Colonic mucosa (tissue), 4 donors: ENCODE measurements around the gene PDIA6. TPM values are rescaled to one million over a fixed set of nuclear protein-coding genes. Genes with fewer than 3 reads are reported as not detected.

ENCODE experiments used
- DNase-seq: peaks from one replicate; pipeline ENCODE4 v3.0.0-alpha.2; 2020
- H3K27ac ChIP-seq: fragments of 200-600 bp; one replicate; pipeline ENCODE4 v1.8.0; 2021
- H3K27me3 ChIP-seq: fragments of 200-600 bp; one replicate; pipeline ENCODE4 v1.8.0; 2021
- H3K36me3 ChIP-seq: fragments of 200-600 bp; one replicate; pipeline ENCODE4 v1.8.0; 2021
- H3K4me1 ChIP-seq: fragments of 200-600 bp; one replicate; pipeline ENCODE4 v1.8.0; 2021; ENCODE audit warnings: mild to moderate bottlenecking
- H3K4me3 ChIP-seq: fragments of 200-600 bp; one replicate; pipeline ENCODE4 v1.8.0; 2021
- H3K9ac ChIP-seq, 2 donors: one replicate each; pipeline ENCODE4 v1.7.0; 2013; ENCODE audit warnings: control low read depth in 2 of 2, low read depth in 2 of 2, low read length in 2 of 2
- H3K9me3 ChIP-seq: fragments of 200-600 bp; one replicate; pipeline ENCODE4 v1.8.0; 2021
- CTCF ChIP-seq: fragments of 200-600 bp; IDR thresholded peaks from one replicate; pipeline ENCODE4 v1.8.0; 2022; ENCODE audit warnings: antibody characterized with exemption, mild to moderate bottlenecking
- intact Hi-C: fragments of 100-400 bp; cut with DNase I; formaldehyde crosslinking; loops from one replicate; pipeline ENCODE4 v1.14.1; 2022
- total RNA-seq, 2 donors: library from RNA; stranded (reverse); fragmentation: NEBNext Ultra II Directional in 1 of 2; extraction: Animal tissue kit (Norgen Biotek cat#: 25700) in 1 of 2; gene quantifications; one replicate each; pipeline ENCODE4 v1.2.1, GENCODE V29; 2021
- donor health status: healthy.
- donor health status: DM: no; HTN: no; CAD: no.
- donor health status: DM: no; HTN: no; CAD: no.

Gene PDIA6
- total RNA-seq, 2 donors from 2014 or later: 180 to 347 TPM

GRCh38 chr2:10774394-10774793, 38.2 kb downstream of the PDIA6 start:
- TF ChIP-seq CTCF: no peak
- Histone ChIP-seq H3K27me3 (no peaks in the 10 kb centered on the region), H3K27ac (no peak overlapping the region), H3K9ac (no peak overlapping the region), H3K36me3 (no peaks in the 10 kb centered on the region), H3K4me3 (no peak overlapping the region), H3K4me1 (no peaks in the 10 kb centered on the region), H3K9me3 (no peaks in the 10 kb centered on the region)
- intact Hi-C loops: no loop called here
- DNase-seq: no peak

DNA sequence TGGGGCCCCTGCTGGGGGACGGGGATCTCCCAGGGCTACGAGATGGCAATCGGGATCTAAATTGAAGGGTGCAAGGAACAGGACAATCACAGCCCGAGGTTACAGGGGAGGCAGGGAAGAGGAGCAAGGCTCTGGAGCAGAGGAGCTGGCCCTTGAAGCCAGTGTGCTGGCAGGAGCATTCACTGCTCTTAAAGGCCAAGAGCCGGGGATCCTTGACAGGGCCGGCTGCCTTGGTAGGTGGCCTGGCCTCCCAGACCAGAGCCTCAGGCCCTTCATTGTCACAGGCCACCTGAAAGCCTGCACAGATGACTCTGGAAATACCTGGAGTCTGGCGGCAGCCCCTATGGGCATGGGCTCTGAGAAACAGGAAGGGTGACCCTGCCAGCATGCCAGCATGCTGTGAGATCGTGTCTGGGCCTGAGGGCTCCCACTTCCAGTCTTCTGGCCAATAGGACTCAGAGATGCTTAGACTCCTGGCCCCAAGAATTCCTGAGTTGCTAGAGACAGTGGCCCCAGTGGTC, 38.7 kb downstream of the PDIA6 start:
- Histone ChIP-seq H3K4me3 (no peak overlapping the region), H3K9me3 (no peaks in the 10 kb centered on the region), H3K27me3 (no peaks in the 10 kb centered on the region), H3K9ac (no peak overlapping the region), H3K4me1 (no peaks in the 10 kb centered on the region), H3K27ac (no peak overlapping the region), H3K36me3 (no peaks in the 10 kb centered on the region)
- no peak for DNase-seq
- no peak for TF ChIP-seq CTCF
- intact Hi-C loops: no loop called here

DNA sequence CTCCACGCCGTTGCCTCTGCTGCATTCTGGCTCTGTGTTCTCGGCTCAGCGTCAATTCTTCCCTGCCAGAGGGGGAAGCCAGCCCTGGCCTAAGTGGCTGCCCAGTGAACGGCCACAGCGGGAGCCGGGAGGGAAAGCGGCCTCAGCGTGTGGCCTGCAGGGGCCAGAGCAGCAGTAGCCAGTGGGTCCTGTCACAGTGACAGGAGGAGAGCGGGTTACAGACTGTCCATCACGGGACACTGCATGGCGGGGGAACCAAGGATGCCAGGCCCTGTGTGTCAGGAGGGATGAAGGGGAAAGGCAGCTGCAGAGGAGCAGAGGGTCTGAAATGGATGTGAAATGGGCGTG, 39.7 kb downstream of the PDIA6 start:
- DNase-seq: no peak
- intact Hi-C loops: no loop called here

GRCh38 chr2:10772201-10772867, 40.3 kb downstream of the PDIA6 start:
- TF ChIP-seq CTCF: no peak

More for the DNA sequence above, 39.7 kb downstream of the PDIA6 start:
- Histone ChIP-seq H3K27me3 (no peaks in the 10 kb centered on the region), H3K27ac (no peak overlapping the region), H3K36me3 (no peaks in the 10 kb centered on the region), H3K4me1 (no peaks in the 10 kb centered on the region), H3K9ac (no peak overlapping the region), H3K9me3 (no peaks in the 10 kb centered on the region), H3K4me3 (no peak overlapping the region)
- TF ChIP-seq CTCF: no peak

DNA sequence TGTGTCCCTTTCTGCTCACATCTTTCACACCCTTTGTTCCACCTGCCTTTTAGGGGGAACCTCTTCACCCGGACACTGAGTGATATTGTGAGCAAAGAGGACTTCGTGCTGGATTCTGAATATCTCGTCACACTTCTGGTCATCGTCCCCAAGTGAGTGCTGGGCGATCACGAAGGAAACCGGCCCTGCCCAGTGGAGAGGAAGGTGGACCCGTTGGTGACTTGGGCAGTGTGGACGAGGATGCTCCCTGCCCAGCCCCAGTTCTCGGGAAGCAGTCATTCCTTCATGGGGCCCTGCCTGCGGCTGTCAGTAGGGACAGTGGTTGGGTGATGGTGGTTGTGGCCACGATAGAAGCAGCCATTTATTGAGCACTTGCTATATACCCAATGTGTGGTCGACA, 40.8 kb downstream of the PDIA6 start:
- Histone ChIP-seq H3K4me3 (no peak overlapping the region), H3K9me3 (no peaks in the 10 kb centered on the region), H3K9ac (no peak overlapping the region), H3K36me3 (no peaks in the 10 kb centered on the region), H3K27ac (no peak overlapping the region), H3K4me1 (no peaks in the 10 kb centered on the region), H3K27me3 (no peaks in the 10 kb centered on the region)
- intact Hi-C loops: no loop called here
- DNase-seq: no peak
- no peak for TF ChIP-seq CTCF

More at GRCh38 chr2:10772201-10772867, 40.3 kb downstream of the PDIA6 start:
- Histone ChIP-seq H3K4me3 (no peak overlapping the region), H3K4me1 (no peaks in the 10 kb centered on the region), H3K27me3 (no peaks in the 10 kb centered on the region), H3K9me3 (no peaks in the 10 kb centered on the region), H3K36me3 (no peaks in the 10 kb centered on the region), H3K27ac (no peak overlapping the region), H3K9ac (no peak overlapping the region)
- intact Hi-C loops: no loop called here
- DNase-seq: no peak
